Measurements from ENCODE around the gene CREB5. TPM values are rescaled to one million over a fixed set of nuclear protein-coding genes. Genes with fewer than 3 reads are reported as not detected.
"Not testable (repeated sequence)": the region's sequence is repeated elsewhere in the genome, so short reads cannot be mapped to it uniquely, and the experiment has no call there.

CREB5 gene
- total RNA-seq, 8 experiments from 2014 or later, result 3.9 to 36.6 (median 12.8) TPM

- peak in 3 of 8 experiments; percentile 25 to 72 (median 39) for ATAC-seq (replicated peaks in 6 of 8)
- in situ Hi-C loops (cut with MboI; ENCODE audit: low pct_unique_long_range_greater_than_20kb in 2 of 9, low sequenced_read_pairs in 9 of 9, unreplicated experiment in 9 of 9), result no loop called here
- 63 to 100% (median 85%) methylated on average over 3 to 11 of the region's 14 CpGs; no CpG with 5 or more reads in 1 of the 10 experiments for WGBS, 10 experiments
- peak overlapping the region in 1 of 2 donors; percentile 28 for H3K27ac ChIP-seq
- no peak overlapping the region for H3K4me3 ChIP-seq
- H3K4me1 ChIP-seq (replicated peaks in 1 of 2), result peaks cover 23 to 30% of the 10 kb centered on the region in 2 donors
Observed at GRCh38 chr7:28785041-28785995, 373.0 kb downstream of the CREB5 start.

DNA sequence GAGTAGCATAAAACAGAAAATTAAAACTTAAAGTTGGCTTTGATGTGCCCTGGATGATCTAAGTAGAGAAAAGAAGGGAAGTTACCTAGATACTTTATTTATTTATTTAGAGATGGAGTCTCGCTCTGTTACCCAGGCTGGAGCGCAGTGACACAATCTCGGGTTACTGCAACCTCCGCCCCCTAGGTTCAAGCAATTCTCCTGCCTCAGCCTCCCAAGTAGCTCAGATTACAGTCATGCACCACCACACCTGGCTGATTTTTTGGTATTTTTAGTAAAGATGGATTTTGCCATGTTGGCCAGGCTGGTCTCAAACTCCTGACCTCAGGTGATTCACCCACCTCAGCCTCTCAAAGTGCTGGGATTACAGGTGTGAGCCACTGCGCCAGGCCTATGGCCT is 373.8 kb downstream of the CREB5 start:
- in situ Hi-C loops (cut with MboI; ENCODE audit: low pct_unique_long_range_greater_than_20kb in 2 of 9, low sequenced_read_pairs in 9 of 9, unreplicated experiment in 9 of 9); H3K4me3 ChIP-seq; H3K27ac ChIP-seq; ATAC-seq (replicated peaks in 6 of 8): not testable (repeated sequence)
- WGBS, 10 experiments, result 88 to 100% (median 100%) methylated on average over 1 to 5 of the region's 5 CpGs; no CpG with 5 or more reads in 1 of the 10 experiments
- H3K4me1 ChIP-seq (replicated peaks in 1 of 2), result peaks cover 23 to 30% of the 10 kb centered on the region in 2 donors

DNA sequence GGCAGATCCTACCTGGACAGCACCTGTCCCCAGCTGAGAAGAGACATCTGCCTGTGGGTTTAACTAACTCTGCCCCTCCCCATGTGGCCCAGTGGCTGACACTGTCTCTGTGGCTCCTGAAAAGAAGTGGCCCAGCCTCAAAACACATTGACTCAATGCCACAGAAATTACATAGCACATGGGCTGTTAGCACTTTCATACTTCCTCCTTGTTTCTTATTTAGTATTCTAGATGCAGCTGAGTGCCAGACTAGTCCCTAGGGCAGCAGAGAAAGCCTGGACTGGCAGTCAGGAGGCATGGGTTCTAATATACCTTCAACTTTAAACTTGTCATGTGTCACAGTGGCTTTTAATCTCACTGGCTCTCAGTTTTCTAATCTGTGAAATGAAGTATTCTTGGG is 374.8 kb downstream of the CREB5 start:
- Histone ChIP-seq H3K4me1 (replicated peaks in 1 of 2) (peaks cover 23 to 38% of the 10 kb centered on the region in 2 donors), H3K4me3 (no peak overlapping the region), H3K27ac (no peak overlapping the region)
- ATAC-seq (replicated peaks in 6 of 8), result peak in 2 of 8 experiments; percentile 42 to 60
- in situ Hi-C loops (cut with MboI; ENCODE audit: low pct_unique_long_range_greater_than_20kb in 2 of 9, low sequenced_read_pairs in 9 of 9, unreplicated experiment in 9 of 9), result no loop called here

DNA sequence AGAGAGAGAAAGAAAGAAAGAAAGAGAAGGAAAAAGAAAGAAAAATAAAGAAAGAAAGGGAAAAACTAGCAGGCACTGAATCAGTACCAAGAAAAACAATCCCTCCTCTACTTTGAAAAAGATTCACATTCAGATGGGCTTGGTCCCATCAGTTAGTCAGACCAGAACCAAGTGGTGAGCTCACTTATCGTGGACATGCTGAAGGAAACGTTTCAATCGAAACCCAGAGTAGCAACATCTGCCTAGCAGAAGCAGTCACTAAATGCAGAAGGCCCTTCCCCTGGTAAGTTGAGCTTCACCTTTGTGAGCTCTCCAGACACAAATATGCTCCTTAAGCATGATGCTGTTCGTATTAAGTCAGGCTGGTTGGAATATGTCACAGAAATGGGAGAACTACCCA is 378.1 kb downstream of the CREB5 start:
- peak in 1 of 8 experiments; percentile 27 for ATAC-seq (replicated peaks in 6 of 8)
- peaks cover 3 to 19% of the 10 kb centered on the region in 2 donors for H3K4me1 ChIP-seq (replicated peaks in 1 of 2)
- in situ Hi-C loops (cut with MboI; ENCODE audit: low pct_unique_long_range_greater_than_20kb in 2 of 9, low sequenced_read_pairs in 9 of 9, unreplicated experiment in 9 of 9), result no loop called here
- H3K4me3 ChIP-seq, result no peak overlapping the region
- 18 to 100% (median 87%) methylated on average over 1 to 4 of the region's 4 CpGs; no CpG with 5 or more reads in 1 of the 10 experiments for WGBS, 10 experiments
- no peak overlapping the region for H3K27ac ChIP-seq

DNA sequence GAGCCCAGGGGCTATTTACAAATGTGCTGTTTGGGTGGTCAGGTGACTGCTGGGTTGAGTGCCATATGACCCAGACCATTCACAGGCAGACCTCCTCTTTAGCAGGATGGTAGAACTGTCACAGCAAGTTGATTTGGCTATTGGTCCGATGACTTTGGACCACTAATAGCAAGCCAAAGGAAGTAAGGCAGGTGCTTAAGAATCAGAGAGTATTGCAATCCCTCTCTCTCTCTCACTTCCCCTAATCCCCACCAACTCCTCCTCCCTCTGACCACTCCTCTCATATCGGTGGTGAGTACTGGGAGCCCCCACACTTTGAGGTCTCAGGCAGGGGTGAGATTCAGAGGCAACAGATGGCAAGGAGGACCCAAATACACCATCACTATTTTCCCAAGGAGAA is 380.5 kb downstream of the CREB5 start:
- in situ Hi-C loops (cut with MboI; ENCODE audit: low pct_unique_long_range_greater_than_20kb in 2 of 9, low sequenced_read_pairs in 9 of 9, unreplicated experiment in 9 of 9), result no loop called here
- Histone ChIP-seq H3K4me3 (no peak overlapping the region), H3K27ac (no peak overlapping the region), H3K4me1 (replicated peaks in 1 of 2) (peaks cover 0 to 14% of the 10 kb centered on the region in 2 donors)
- 80 to 90% (median 83%) methylated on average over 1 to 2 of the region's 2 CpGs; no CpG with 5 or more reads in 6 of the 10 experiments for WGBS, 10 experiments
- no peak for ATAC-seq (replicated peaks in 6 of 8)

DNA sequence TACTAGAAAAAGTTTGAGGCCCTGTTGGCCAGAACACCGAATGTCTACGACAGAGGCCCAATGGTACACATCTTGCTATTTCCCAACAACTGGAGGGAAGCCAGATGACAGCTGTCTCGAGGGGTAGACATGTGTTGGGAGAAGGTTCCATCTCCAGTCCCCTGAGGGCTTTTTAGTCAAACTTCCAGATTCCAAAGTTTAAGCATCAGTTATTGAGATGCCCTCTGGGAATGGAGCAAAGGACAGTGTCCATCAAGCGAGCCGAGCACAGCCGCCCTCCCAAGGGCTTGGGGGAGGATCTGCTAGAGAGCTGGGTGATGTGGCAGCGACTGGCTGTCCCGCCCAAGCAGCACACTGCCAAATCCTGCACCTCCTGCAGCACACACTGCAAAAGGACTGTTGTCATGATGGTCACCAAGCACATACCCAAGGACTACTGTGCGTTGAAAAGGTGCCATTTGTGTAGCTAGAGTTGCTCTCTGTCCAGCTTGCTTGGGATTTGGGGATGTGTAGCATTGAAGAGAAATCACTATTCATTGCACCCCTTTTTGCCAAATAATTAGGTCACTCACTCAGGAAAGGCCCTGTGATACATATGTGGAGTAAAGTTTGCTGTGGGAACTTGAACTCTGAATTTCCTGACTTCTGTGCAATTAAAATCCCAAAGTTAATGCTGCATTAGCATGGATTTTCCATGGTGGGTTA is 381.2 kb downstream of the CREB5 start:
- 60 to 73% (median 69%) methylated on average over 1 to 6 of the region's 9 CpGs; no CpG with 5 or more reads in 6 of the 10 experiments for WGBS, 10 experiments

DNA sequence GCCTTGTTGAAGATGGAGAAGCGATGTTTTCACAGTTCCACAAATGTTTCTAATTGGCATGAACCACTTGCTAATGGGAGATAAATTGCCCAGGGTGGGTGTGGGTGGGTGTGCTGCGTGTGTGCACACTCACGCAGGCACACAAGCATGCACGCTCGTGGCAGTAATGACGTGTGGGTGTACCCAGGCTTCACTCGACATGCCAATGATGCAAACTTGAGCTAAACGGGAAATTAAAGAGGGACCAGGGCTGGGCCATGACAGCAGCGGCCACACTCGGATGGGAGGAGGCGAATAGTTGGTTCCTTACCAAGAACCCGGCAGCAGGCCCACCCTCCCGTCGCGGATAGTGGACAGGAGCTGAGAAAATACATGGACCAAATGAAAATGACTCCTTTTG is 386.0 kb downstream of the CREB5 start:
- in situ Hi-C loops (cut with MboI; ENCODE audit: low pct_unique_long_range_greater_than_20kb in 2 of 9, low sequenced_read_pairs in 9 of 9, unreplicated experiment in 9 of 9), result no loop called here
- WGBS, 10 experiments, result 27 to 100% (median 80%) methylated on average over 1 to 15 of the region's 15 CpGs; no CpG with 5 or more reads in 3 of the 10 experiments
- H3K4me3 ChIP-seq, result no peak overlapping the region
- no peak overlapping the region for H3K27ac ChIP-seq
- ATAC-seq (replicated peaks in 6 of 8), result peak in 2 of 8 experiments; percentile 48 to 73
- H3K4me1 ChIP-seq (replicated peaks in 1 of 2), result no peaks in the 10 kb centered on the region

More for the DNA sequence above, 381.2 kb downstream of the CREB5 start:
- in situ Hi-C loops (cut with MboI; ENCODE audit: low pct_unique_long_range_greater_than_20kb in 2 of 9, low sequenced_read_pairs in 9 of 9, unreplicated experiment in 9 of 9), result no loop called here
- ATAC-seq (replicated peaks in 6 of 8), result peak in 3 of 8 experiments; percentile 67 to 72 (median 72)
- no peak overlapping the region for H3K27ac ChIP-seq
- H3K4me3 ChIP-seq, result no peak overlapping the region
- peaks cover 0 to 11% of the 10 kb centered on the region in 2 donors for H3K4me1 ChIP-seq (replicated peaks in 1 of 2)

- no peak overlapping the region for H3K4me3 ChIP-seq
- ATAC-seq (replicated peaks in 6 of 8), result no peak
- WGBS, 10 experiments, result 0 to 78% (median 50%) methylated on average over 1 of the region's 1 CpG
- H3K4me1 ChIP-seq (replicated peaks in 1 of 2), result no peaks in the 10 kb centered on the region
- in situ Hi-C loops (cut with MboI; ENCODE audit: low pct_unique_long_range_greater_than_20kb in 2 of 9, low sequenced_read_pairs in 9 of 9, unreplicated experiment in 9 of 9), result no loop called here
- no peak overlapping the region for H3K27ac ChIP-seq
Observed at GRCh38 chr7:28799619-28800018, 387.3 kb downstream of the CREB5 start.

DNA sequence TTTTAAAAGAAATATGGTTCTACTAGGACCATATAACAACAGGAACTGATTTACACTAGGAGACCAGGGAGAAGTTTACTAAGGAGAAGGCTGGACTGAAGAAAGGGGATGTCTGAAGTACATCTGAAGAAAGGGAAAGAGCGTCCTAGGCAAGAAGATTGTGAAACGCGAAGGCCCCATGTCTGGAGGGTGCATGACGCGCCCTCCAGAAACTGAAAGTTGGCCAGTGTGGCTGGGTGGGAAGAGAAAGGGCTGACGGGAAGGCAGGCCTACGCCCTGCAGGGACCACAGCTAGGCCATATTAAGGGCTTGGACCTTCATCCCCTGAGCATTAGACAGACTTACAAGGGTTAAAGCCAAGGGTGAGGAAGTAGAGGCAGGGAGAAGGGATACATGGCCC is 387.8 kb downstream of the CREB5 start:
- ATAC-seq (replicated peaks in 6 of 8), result no peak
- 78 to 100% (median 99%) methylated on average over 1 to 6 of the region's 7 CpGs; no CpG with 5 or more reads in 2 of the 10 experiments for WGBS, 10 experiments
- no peak overlapping the region for H3K27ac ChIP-seq
- in situ Hi-C loops (cut with MboI; ENCODE audit: low pct_unique_long_range_greater_than_20kb in 2 of 9, low sequenced_read_pairs in 9 of 9, unreplicated experiment in 9 of 9), result no loop called here
- H3K4me3 ChIP-seq, result no peak overlapping the region
- no peaks in the 10 kb centered on the region for H3K4me1 ChIP-seq (replicated peaks in 1 of 2)

- Histone ChIP-seq H3K27ac (no peak overlapping the region), H3K4me1 (replicated peaks in 1 of 2) (no peaks in the 10 kb centered on the region), H3K4me3 (no peak overlapping the region)
- in situ Hi-C loops (cut with MboI; ENCODE audit: low pct_unique_long_range_greater_than_20kb in 2 of 9, low sequenced_read_pairs in 9 of 9, unreplicated experiment in 9 of 9), result no loop called here
- 43 to 100% (median 73%) methylated on average over 1 to 5 of the region's 5 CpGs; no CpG with 5 or more reads in 1 of the 10 experiments for WGBS, 10 experiments
- no peak for ATAC-seq (replicated peaks in 6 of 8)
Observed at GRCh38 chr7:28802450-28802849, 390.1 kb downstream of the CREB5 start.

DNA sequence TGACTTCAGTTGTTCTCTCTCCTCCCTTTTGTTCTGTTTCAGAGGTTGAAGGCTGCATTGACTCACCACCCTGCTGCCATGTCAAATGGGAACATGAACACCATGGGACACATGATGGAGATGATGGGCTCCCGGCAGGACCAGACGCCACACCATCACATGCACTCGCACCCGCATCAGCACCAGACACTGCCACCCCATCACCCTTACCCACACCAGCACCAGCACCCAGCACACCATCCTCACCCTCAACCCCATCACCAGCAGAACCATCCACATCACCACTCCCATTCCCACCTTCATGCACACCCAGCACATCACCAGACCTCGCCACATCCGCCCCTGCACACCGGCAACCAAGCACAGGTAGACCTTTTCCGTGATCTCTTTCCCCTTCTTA is 391.8 kb downstream of the CREB5 start:
- 97 to 100% (median 100%) methylated on average over 1 to 8 of the region's 8 CpGs; no CpG with 5 or more reads in 1 of the 10 experiments for WGBS, 10 experiments

GRCh38 chr7:28804990-28805389 is 392.7 kb downstream of the CREB5 start:
- WGBS, 10 experiments, result 5 to 87% (median 80%) methylated on average over 1 to 4 of the region's 4 CpGs; no CpG with 5 or more reads in 1 of the 10 experiments
- Histone ChIP-seq H3K4me3 (no peak overlapping the region), H3K4me1 (replicated peaks in 1 of 2) (no peaks in the 10 kb centered on the region), H3K27ac (no peak overlapping the region)
- in situ Hi-C loops (cut with MboI; ENCODE audit: low pct_unique_long_range_greater_than_20kb in 2 of 9, low sequenced_read_pairs in 9 of 9, unreplicated experiment in 9 of 9), result no loop called here
- ATAC-seq (replicated peaks in 6 of 8), result peak in 2 of 8 experiments; percentile 77 to 94

More for the DNA sequence above, 391.8 kb downstream of the CREB5 start:
- ATAC-seq (replicated peaks in 6 of 8), result no peak
- no peak overlapping the region for H3K4me3 ChIP-seq
- no peak overlapping the region for H3K27ac ChIP-seq
- in situ Hi-C loops (cut with MboI; ENCODE audit: low pct_unique_long_range_greater_than_20kb in 2 of 9, low sequenced_read_pairs in 9 of 9, unreplicated experiment in 9 of 9), result no loop called here
- no peaks in the 10 kb centered on the region for H3K4me1 ChIP-seq (replicated peaks in 1 of 2)

DNA sequence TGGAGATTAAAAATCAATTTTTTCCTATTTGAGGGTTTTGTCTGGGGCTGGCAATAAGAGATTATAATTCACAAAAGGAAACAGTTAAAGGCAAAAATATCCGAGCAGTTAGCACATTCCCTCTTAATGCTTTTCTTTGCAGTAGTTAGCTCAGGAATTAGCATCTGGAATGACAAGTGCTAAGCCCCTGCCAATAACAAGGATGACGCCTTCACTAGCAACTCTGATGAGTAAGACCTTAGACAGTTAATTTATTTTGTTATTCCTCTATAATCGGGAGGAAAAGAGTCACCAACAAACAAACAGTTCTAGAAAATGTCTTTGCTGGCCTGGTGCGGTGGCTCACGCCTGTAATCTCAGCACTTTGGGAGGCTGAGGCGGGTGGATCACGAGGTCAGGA is 394.5 kb downstream of the CREB5 start:
- no peaks in the 10 kb centered on the region for H3K4me1 ChIP-seq (replicated peaks in 1 of 2)
- 40 to 100% (median 88%) methylated on average over 1 to 5 of the region's 7 CpGs; no CpG with 5 or more reads in 1 of the 10 experiments for WGBS, 10 experiments
- no peak overlapping the region for H3K27ac ChIP-seq
- H3K4me3 ChIP-seq, result no peak overlapping the region
- peak in 1 of 8 experiments; percentile 58 for ATAC-seq (replicated peaks in 6 of 8)
- in situ Hi-C loops (cut with MboI; ENCODE audit: low pct_unique_long_range_greater_than_20kb in 2 of 9, low sequenced_read_pairs in 9 of 9, unreplicated experiment in 9 of 9), result no loop called here

All from motor neuron (in vitro differentiated cells).